ENCODE data around the gene ULK4.

- TF ChIP-seq CTCF (IDR thresholded peaks at IDR 0.05): no peak
- no peak for TF ChIP-seq POLR2A (IDR thresholded peaks at IDR 0.05)
- no peak for TF ChIP-seq EP300 (IDR thresholded peaks at IDR 0.05)
Observed at GRCh38 chr3:41346698-41347270, 615.1 kb downstream of the ULK4 start.

Measured in tibial nerve (tissue), 4 donors.